Activated CD4-positive, alpha-beta memory T cell treated with anti-CD3 and anti-CD28 coated beads, Interleukin-2, amount 10 ng/mL, durations not matched to agents 7 days and 5 days (primary cell): ENCODE results near the gene PRKAA2. TPM values are rescaled to one million over a fixed set of nuclear protein-coding genes. Genes with fewer than 3 reads are reported as not detected.

Experiments used
- CTCF ChIA-PET: fragments of 350-600 bp; sonication (Branson Sonifier 250); formaldehyde crosslinking; loops from one replicate; lab custom pipeline; 2021; ENCODE audit warnings: antibody characterized with exemption, inconsistent platforms; lab: Charles Lee
- POLR2A ChIA-PET: fragments of 350-600 bp; sonication (Branson Sonifier 250); formaldehyde crosslinking; loops from one replicate; lab custom pipeline; 2021; ENCODE audit warnings: antibody characterized with exemption; lab: Charles Lee
- DNase-seq: peaks from one replicate; pipeline ENCODE4 v3.0.0-alpha.2; 2020
- H3K27ac Mint-ChIP-seq: one replicate; pipeline ENCODE4 v1.8.0; 2021; ENCODE audit warnings: mild to moderate bottlenecking, mixed read lengths
- H3K27me3 Mint-ChIP-seq: one replicate; pipeline ENCODE4 v1.8.0; 2021; ENCODE audit warnings: mixed read lengths
- H3K36me3 Mint-ChIP-seq: one replicate; pipeline ENCODE4 v1.8.0; 2021; ENCODE audit warnings: low read depth, mixed read lengths
- H3K4me1 Mint-ChIP-seq: one replicate; pipeline ENCODE4 v1.8.0; 2021; ENCODE audit warnings: mixed read lengths
- H3K4me3 Mint-ChIP-seq: one replicate; pipeline ENCODE4 v1.8.0; 2021; ENCODE audit warnings: mild to moderate bottlenecking, mixed read lengths
- H3K9me3 Mint-ChIP-seq: one replicate; pipeline ENCODE4 v1.8.0; 2021; ENCODE audit warnings: mixed read lengths
- total RNA-seq, 2 experiments: library from RNA; stranded (reverse); gene quantifications; one replicate each; pipeline ENCODE4 v1.2.3, GENCODE V29; 2021

PRKAA2 gene
- total RNA-seq, 2 experiments from 2014 or later, result not detected

DNA sequence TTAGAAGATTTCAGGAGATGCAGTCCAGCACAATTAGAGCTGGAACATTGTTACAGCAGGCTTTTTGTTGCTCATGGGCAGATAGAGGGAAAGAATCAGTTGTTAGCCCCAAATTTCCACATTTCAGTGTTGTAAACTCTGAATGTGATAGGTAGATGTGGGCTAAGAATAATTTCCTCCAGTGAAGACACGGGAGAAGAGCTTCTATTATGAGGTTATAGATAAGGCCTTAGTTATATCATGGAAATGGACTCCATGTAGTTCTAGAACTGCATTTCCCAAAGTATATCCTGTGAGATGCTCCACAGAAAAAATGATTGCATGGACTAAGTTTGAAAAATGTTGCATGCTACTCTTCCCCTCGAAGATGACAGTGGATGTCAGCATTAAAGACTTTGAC lies 64.9 kb downstream of the PRKAA2 start:
- CTCF ChIA-PET, result interaction anchor here (0.9 to 1.1 kb wide), 4 partner anchors 10 to 301 kb away, joined by 3 read pairs; no protein-coding TSS in a partner anchor
- POLR2A ChIA-PET, result no interaction called here
- no peaks in the 10 kb centered on the region for H3K9me3 Mint-ChIP-seq
- no peak overlapping the region for H3K27ac Mint-ChIP-seq
- DNase-seq, result no peak
- H3K27me3 Mint-ChIP-seq, result peaks cover 14% of the 10 kb centered on the region
- H3K4me3 Mint-ChIP-seq, result no peak overlapping the region
- H3K4me1 Mint-ChIP-seq, result no peaks in the 10 kb centered on the region
- H3K36me3 Mint-ChIP-seq, result no peaks in the 10 kb centered on the region

DNA sequence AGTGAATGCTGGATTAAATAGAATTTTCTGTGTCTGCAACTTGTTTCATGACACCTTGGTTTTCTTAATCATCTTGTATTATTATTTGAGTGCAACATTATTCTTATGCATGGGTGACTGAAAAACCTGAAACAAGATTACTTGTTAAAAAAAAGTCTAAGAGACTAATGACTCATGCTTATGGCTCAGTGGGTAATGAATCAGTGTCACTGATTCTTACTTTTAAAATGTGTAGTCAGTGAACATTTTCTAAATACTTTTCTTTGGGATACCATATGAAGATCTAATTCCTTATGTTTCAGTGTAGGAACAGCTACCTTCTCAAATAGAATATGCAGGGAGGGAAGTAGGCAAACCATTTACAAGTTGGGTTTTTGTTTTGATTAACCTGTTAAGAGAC lies 65.5 kb downstream of the PRKAA2 start:
- no peak overlapping the region for H3K27ac Mint-ChIP-seq
- DNase-seq, result no peak
- ChIA-PET POLR2A (no interaction called here), CTCF (interaction anchor here (1.1 kb wide), 1 partner anchor 14 kb away, joined by 3 read pairs; no protein-coding TSS in a partner anchor)
- H3K4me3 Mint-ChIP-seq, result no peak overlapping the region
- H3K27me3 Mint-ChIP-seq, result peaks cover 15% of the 10 kb centered on the region
- no peaks in the 10 kb centered on the region for H3K4me1 Mint-ChIP-seq
- no peaks in the 10 kb centered on the region for H3K36me3 Mint-ChIP-seq
- no peaks in the 10 kb centered on the region for H3K9me3 Mint-ChIP-seq

DNA sequence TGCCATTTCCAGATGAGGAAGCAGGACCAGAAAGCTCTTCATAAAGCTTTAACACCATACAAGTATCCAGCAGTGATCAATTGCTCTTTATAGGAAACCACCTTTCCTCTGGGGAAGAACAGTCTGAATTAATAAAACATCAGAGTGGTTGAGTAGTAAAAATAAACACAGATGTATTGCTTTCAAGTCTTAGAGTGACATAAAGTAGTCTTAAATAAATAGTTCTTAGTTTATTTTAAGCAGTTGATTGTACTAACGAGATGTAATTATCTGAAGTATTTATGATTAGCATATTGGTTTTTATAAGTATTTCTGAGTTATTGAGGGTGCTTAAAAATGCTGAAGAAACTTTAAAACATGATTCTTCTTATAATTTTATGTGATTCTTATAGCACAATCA lies 67.0 kb downstream of the PRKAA2 start:
- no peaks in the 10 kb centered on the region for H3K9me3 Mint-ChIP-seq
- no peaks in the 10 kb centered on the region for H3K36me3 Mint-ChIP-seq
- POLR2A ChIA-PET, result no interaction called here
- peaks cover 15% of the 10 kb centered on the region for H3K27me3 Mint-ChIP-seq
- H3K27ac Mint-ChIP-seq, result no peak overlapping the region
- no peak overlapping the region for H3K4me3 Mint-ChIP-seq
- H3K4me1 Mint-ChIP-seq, result no peaks in the 10 kb centered on the region
- CTCF ChIA-PET, result no interaction called here
- no peak for DNase-seq

DNA sequence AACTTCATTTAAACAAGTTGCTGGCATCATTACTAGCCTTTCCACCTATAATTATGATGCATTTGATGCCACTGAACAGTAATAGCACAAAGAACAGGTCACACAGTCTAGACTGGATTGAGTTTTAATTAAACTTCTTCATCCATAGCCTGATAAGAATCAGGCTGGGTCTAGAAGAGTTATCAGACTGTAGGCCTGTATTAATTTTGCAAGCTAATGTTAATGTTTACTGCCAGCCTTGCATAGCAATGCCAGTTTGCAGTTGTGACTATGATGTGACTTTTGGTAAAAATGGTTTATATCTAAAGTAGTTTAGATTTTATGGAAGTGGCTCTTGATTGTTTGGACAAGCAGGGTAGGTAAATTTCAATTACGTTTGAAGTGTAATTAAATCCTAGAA lies 68.0 kb downstream of the PRKAA2 start:
- Mint-ChIP-seq H3K4me3 (no peak overlapping the region), H3K4me1 (no peaks in the 10 kb centered on the region), H3K27ac (no peak overlapping the region), H3K27me3 (peaks cover 15% of the 10 kb centered on the region), H3K9me3 (no peaks in the 10 kb centered on the region), H3K36me3 (no peaks in the 10 kb centered on the region)
- POLR2A ChIA-PET, result no interaction called here
- no peak for DNase-seq
- CTCF ChIA-PET, result no interaction called here

- POLR2A ChIA-PET, result no interaction called here
- CTCF ChIA-PET, result no interaction called here
- H3K27me3 Mint-ChIP-seq, result peaks cover 5% of the 10 kb centered on the region
- no peaks in the 10 kb centered on the region for H3K4me1 Mint-ChIP-seq
- DNase-seq, result no peak
- H3K4me3 Mint-ChIP-seq, result no peak overlapping the region
- no peaks in the 10 kb centered on the region for H3K9me3 Mint-ChIP-seq
- no peak overlapping the region for H3K27ac Mint-ChIP-seq
- no peaks in the 10 kb centered on the region for H3K36me3 Mint-ChIP-seq
Observed at GRCh38 chr1:56715156-56715555, 70.0 kb downstream of the PRKAA2 start.

- ChIA-PET CTCF (interaction anchor here (1.2 kb wide), 1 partner anchor 20 kb away, joined by 3 read pairs; no protein-coding TSS in a partner anchor), POLR2A (no interaction called here)
- H3K27ac Mint-ChIP-seq, result no peak overlapping the region
- no peaks in the 10 kb centered on the region for H3K9me3 Mint-ChIP-seq
- peaks cover 1% of the 10 kb centered on the region for H3K27me3 Mint-ChIP-seq
- H3K4me3 Mint-ChIP-seq, result no peak overlapping the region
- no peaks in the 10 kb centered on the region for H3K36me3 Mint-ChIP-seq
- H3K4me1 Mint-ChIP-seq, result no peaks in the 10 kb centered on the region
- no peak for DNase-seq
Observed at GRCh38 chr1:56719171-56719570, 74.1 kb downstream of the PRKAA2 start.

DNA sequence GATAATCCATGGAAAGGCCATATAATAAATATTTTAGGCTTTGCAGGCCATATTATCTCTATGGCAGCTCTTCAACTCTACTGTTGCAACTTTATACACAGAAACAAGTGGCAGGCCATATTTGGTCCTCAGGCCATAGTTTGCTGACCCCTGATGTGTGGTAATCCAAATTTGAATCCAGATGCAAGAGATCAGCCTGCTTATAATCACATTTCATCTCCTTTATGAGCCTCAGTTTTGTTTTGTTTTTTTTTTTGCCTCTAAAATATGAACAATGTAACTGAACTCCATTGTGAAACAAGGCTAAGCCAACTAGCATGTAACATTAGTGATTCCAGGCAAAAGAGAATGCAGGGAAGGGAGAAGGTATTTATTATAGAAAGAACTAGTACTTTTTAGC lies 81.6 kb downstream of the PRKAA2 start:
- H3K9me3 Mint-ChIP-seq, result no peaks in the 10 kb centered on the region
- CTCF ChIA-PET, result no interaction called here
- no peaks in the 10 kb centered on the region for H3K4me1 Mint-ChIP-seq
- H3K36me3 Mint-ChIP-seq, result no peaks in the 10 kb centered on the region
- no peak overlapping the region for H3K27ac Mint-ChIP-seq
- peaks cover 4% of the 10 kb centered on the region for H3K27me3 Mint-ChIP-seq
- POLR2A ChIA-PET, result no interaction called here
- DNase-seq, result no peak
- no peak overlapping the region for H3K4me3 Mint-ChIP-seq

DNA sequence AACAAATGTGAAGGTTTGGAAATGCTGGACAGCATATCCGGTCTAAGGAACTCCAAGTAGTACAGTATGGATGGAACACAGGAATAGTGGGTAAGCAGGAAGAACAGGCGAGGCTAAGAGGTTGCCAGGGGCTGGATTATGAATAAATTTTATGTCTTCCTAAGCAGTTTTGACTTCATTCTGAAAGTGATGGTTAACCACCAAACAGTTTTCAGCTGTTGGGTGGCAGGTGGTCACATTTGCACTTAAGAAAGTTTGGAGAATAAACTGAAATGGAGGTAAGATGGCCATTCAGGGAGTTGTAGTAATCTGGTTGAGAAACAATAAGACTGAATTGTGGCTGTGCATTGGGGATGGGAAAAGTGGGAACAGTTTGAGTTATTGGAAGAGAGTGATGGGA lies 83.8 kb downstream of the PRKAA2 start:
- ChIA-PET POLR2A (no interaction called here), CTCF (no interaction called here)
- DNase-seq, result no peak
- H3K4me1 Mint-ChIP-seq, result no peaks in the 10 kb centered on the region
- no peak overlapping the region for H3K27ac Mint-ChIP-seq
- peaks cover 6% of the 10 kb centered on the region for H3K27me3 Mint-ChIP-seq
- H3K9me3 Mint-ChIP-seq, result no peaks in the 10 kb centered on the region
- no peak overlapping the region for H3K4me3 Mint-ChIP-seq
- no peaks in the 10 kb centered on the region for H3K36me3 Mint-ChIP-seq

DNA sequence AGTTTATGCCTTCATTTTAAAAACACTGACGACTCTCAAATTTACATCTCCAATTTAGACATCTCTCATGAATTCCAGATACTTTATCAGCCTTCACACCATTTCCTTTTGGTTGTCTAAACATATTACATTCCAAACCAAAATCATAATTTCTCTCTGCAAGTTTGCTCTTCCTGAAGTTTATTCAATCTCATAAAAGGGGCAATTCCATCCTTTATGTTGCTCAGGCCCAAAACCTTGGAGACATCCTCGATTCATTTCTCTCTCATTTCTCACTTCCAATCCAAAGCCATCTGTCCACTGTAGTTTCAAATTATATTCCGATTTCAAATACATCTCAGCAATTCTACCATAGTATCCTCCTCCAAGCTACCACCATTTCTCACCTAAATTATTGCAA lies 100.1 kb downstream of the PRKAA2 start:
- POLR2A ChIA-PET, result no interaction called here
- Mint-ChIP-seq H3K36me3 (no peaks in the 10 kb centered on the region), H3K27me3 (no peaks in the 10 kb centered on the region), H3K4me1 (no peaks in the 10 kb centered on the region), H3K4me3 (no peak overlapping the region), H3K9me3 (no peaks in the 10 kb centered on the region), H3K27ac (no peak overlapping the region)
- CTCF ChIA-PET, result no interaction called here
- no peak for DNase-seq

GRCh38 chr1:56754708-56755479 lies 109.8 kb downstream of the PRKAA2 start:
- no peak for DNase-seq
- Mint-ChIP-seq H3K4me1 (no peaks in the 10 kb centered on the region), H3K27me3 (no peaks in the 10 kb centered on the region), H3K4me3 (no peak overlapping the region), H3K36me3 (no peaks in the 10 kb centered on the region), H3K27ac (no peak overlapping the region), H3K9me3 (no peaks in the 10 kb centered on the region)
- ChIA-PET CTCF (no interaction called here), POLR2A (interaction anchor here (1.0 kb wide), 1 partner anchor 18 kb away, joined by 3 read pairs; no protein-coding TSS in a partner anchor)

DNA sequence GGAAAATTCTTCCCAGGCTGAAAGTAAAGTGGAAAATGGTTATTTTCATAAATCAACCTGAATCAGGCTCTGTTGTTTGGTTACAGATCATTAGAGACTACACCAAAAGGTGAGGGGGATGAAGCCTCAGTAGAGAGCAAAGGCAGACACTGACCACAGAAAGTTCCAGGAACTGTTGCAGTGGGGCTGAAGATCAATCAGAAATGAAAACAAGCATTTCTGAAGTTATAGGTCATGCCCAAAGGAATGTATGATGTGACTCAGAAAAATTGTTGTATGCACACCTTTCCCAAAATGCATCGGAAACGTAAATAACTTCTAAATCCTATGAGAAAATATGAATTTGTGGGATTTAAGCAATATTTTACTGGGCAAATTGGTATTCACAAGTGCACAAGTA lies 110.8 kb downstream of the PRKAA2 start:
- POLR2A ChIA-PET, result no interaction called here
- no peaks in the 10 kb centered on the region for H3K36me3 Mint-ChIP-seq
- CTCF ChIA-PET, result no interaction called here
- H3K4me3 Mint-ChIP-seq, result no peak overlapping the region
- no peaks in the 10 kb centered on the region for H3K9me3 Mint-ChIP-seq
- no peaks in the 10 kb centered on the region for H3K27me3 Mint-ChIP-seq
- no peak for DNase-seq
- H3K27ac Mint-ChIP-seq, result no peak overlapping the region
- no peaks in the 10 kb centered on the region for H3K4me1 Mint-ChIP-seq

- DNase-seq, result no peak
- Mint-ChIP-seq H3K9me3 (no peaks in the 10 kb centered on the region), H3K4me3 (no peak overlapping the region), H3K4me1 (no peaks in the 10 kb centered on the region), H3K27me3 (no peaks in the 10 kb centered on the region), H3K27ac (no peak overlapping the region), H3K36me3 (no peaks in the 10 kb centered on the region)
- ChIA-PET CTCF (no interaction called here), POLR2A (no interaction called here)
Observed at GRCh38 chr1:56758135-56758534, 113.0 kb downstream of the PRKAA2 start.

GRCh38 chr1:56758794-56759193 lies 113.7 kb downstream of the PRKAA2 start:
- CTCF ChIA-PET, result no interaction called here
- no peaks in the 10 kb centered on the region for H3K4me1 Mint-ChIP-seq
- no peaks in the 10 kb centered on the region for H3K27me3 Mint-ChIP-seq
- H3K9me3 Mint-ChIP-seq, result no peaks in the 10 kb centered on the region
- no peak overlapping the region for H3K4me3 Mint-ChIP-seq
- no peak overlapping the region for H3K27ac Mint-ChIP-seq
- no peak for DNase-seq
- POLR2A ChIA-PET, result no interaction called here
- no peaks in the 10 kb centered on the region for H3K36me3 Mint-ChIP-seq
